T-cell (primary cell): ENCODE measurements around the gene MAN1B1. TPM values are rescaled to one million over a fixed set of nuclear protein-coding genes. Genes with fewer than 3 reads are reported as not detected.

Experiments used
- ATAC-seq, 4 experiments: fragments of 200-7000 bp in 3 of 4; fragments of 150-1000 bp in 1 of 4; cut with Tn5 transposase; replicated peaks in 1 of 4; 1 replicate in 3 of 4; 2 replicates in 1 of 4; pipeline ENCODE4 v1.10.0; 2021; ENCODE audit warnings: moderate library complexity in 3 of 4, mild to moderate bottlenecking in 2 of 4, moderate number of reproducible peaks in 1 of 4
- CTCF ChIA-PET, 2 donors: fragments of 300-600 bp; sonication (Branson Sonifier 250); formaldehyde crosslinking; loops; one replicate each; lab custom pipeline; 2022; ENCODE audit warnings: antibody characterized with exemption in 2 of 2; lab: Charles Lee
- POLR2A ChIA-PET, 2 donors: fragments of 300-600 bp; sonication (Branson Sonifier 250); formaldehyde crosslinking; loops; one replicate each; lab custom pipeline; 2022; ENCODE audit warnings: antibody characterized with exemption in 2 of 2; lab: Charles Lee
- DNase-seq, 35 experiments: peaks; one replicate each; pipeline versions ENCODE4 v3.0.0 to v3.0.0-alpha.2; 2013 to 2023
- H3K27ac ChIP-seq: one replicate; pipeline ENCODE4 v1.5.1; 2013; ENCODE audit warnings: low read length
- H3K27me3 ChIP-seq, 2 experiments: replicated peaks in 1 of 2; 1 replicate in 1 of 2; 2 replicates in 1 of 2; pipeline versions ENCODE4 v1.6.1 to v1.7.0; 2013; ENCODE audit warnings: low read length in 1 of 2, mixed read lengths in 1 of 2; ENCODE audit not compliant: control insufficient read depth in 2 of 2, insufficient read depth in 2 of 2; ENCODE audit errors: extremely low read depth in 1 of 2
- H3K36me3 ChIP-seq, 2 donors: 1 replicate in 1 of 2; 2 replicates in 1 of 2; pipeline versions ENCODE4 v1.6.1 to v1.7.0; 2013; ENCODE audit warnings: low read length in 1 of 2; ENCODE audit not compliant: control insufficient read depth in 2 of 2, insufficient read depth in 1 of 2; ENCODE audit errors: extremely low read depth in 1 of 2
- H3K4me1 ChIP-seq, 2 experiments: 1 replicate in 1 of 2; 2 replicates in 1 of 2; pipeline versions ENCODE4 v1.6.1 to v1.7.0; 2013; ENCODE audit warnings: low read length in 2 of 2, mixed read lengths in 1 of 2; ENCODE audit not compliant: insufficient read depth in 2 of 2, control insufficient read depth in 1 of 2; ENCODE audit errors: extremely low read depth in 1 of 2
- H3K4me3 ChIP-seq, 2 donors: 1 replicate in 1 of 2; 2 replicates in 1 of 2; pipeline versions ENCODE4 v1.5.1 to v1.7.0; 2013; ENCODE audit warnings: mild to moderate bottlenecking in 2 of 2, low read length in 1 of 2, moderate library complexity in 1 of 2; ENCODE audit not compliant: control insufficient read depth in 1 of 2; ENCODE audit errors: extremely low read depth in 1 of 2
- H3K9me3 ChIP-seq: 2 replicates; pipeline ENCODE4 v1.7.0; 2013
- H3K27ac Mint-ChIP-seq, 2 donors: one replicate each; pipeline ENCODE4 v1.8.0; 2020 to 2021; ENCODE audit warnings: mild to moderate bottlenecking in 2 of 2, mixed read lengths in 2 of 2
- H3K27me3 Mint-ChIP-seq, 2 donors: one replicate each; pipeline ENCODE4 v1.8.0; 2021 to 2022; ENCODE audit warnings: mixed read lengths in 2 of 2
- H3K36me3 Mint-ChIP-seq: one replicate; pipeline ENCODE4 v1.8.0; 2021; ENCODE audit warnings: mixed read lengths
- H3K4me1 Mint-ChIP-seq, 3 donors: one replicate each; pipeline ENCODE4 v1.8.0; 2020 to 2022; ENCODE audit warnings: mixed read lengths in 3 of 3, mild to moderate bottlenecking in 1 of 3
- H3K4me3 Mint-ChIP-seq, 3 donors: one replicate each; pipeline ENCODE4 v1.8.0; 2020 to 2022; ENCODE audit warnings: mild to moderate bottlenecking in 3 of 3, mixed read lengths in 3 of 3, moderate library complexity in 3 of 3
- H3K9me3 Mint-ChIP-seq, 3 donors: one replicate each; pipeline ENCODE4 v1.8.0; 2020 to 2022; ENCODE audit warnings: mixed read lengths in 3 of 3
- WGBS: methylation state at CpG from one replicate; pipeline ENCODE4 v1.1.5; 2013; ENCODE audit warnings: missing lambda C conversion rate; ENCODE audit not compliant: insufficient coverage; 5-methylcytosine and 5-hydroxymethylcytosine counted together
- total RNA-seq, 35 experiments: library from RNA in 6 of 35; stranded (reverse) in 6 of 35; fragments of 120-200 nt in 1 of 35; gene quantifications; one replicate each; pipeline versions ENCODE4 v1.2.1 to v1.2.4 and lab custom pipeline; 2013 to 2026

The MAN1B1 gene
- total RNA-seq, 5 donors from 2014 or later (not counting 1 experiment from before 2014, with no cell fraction given) = 62.0 to 91.5 (median 84.8) TPM

DNA sequence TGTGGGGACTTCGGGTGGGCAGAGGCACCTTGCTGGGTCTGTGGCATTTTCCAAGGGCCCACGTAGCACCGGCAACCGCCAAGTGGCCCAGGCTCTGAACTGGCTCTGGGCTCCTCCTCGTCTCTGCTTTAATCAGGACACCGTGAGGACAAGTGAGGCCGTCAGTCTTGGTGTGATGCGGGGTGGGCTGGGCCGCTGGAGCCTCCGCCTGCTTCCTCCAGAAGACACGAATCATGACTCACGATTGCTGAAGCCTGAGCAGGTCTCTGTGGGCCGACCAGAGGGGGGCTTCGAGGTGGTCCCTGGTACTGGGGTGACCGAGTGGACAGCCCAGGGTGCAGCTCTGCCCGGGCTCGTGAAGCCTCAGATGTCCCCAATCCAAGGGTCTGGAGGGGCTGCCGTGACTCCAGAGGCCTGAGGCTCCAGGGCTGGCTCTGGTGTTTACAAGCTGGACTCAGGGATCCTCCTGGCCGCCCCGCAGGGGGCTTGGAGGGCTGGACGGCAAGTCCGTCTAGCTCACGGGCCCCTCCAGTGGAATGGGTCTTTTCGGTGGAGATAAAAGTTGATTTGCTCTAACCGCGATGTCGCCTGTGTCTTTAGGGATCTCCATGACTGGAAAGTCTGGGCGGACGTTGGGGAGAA, 21.9 kb downstream of the MAN1B1 start:
- WGBS = 89% methylated on average over 29 of the region's 29 CpGs
- peaks cover 30 to 86% of the 10 kb centered on the region in 2 donors for H3K36me3 ChIP-seq
- peaks cover 5 to 7% (median 5%) of the 10 kb centered on the region in 3 donors for H3K4me1 Mint-ChIP-seq

GRCh38 chr9:137109250-137110146, 22.7 kb downstream of the MAN1B1 start:
- Histone ChIP-seq H3K27me3 (no peaks in the 10 kb centered on the region), H3K9me3 (no peaks in the 10 kb centered on the region), H3K4me3 (no peak overlapping the region), H3K36me3 (peaks cover 29 to 80% of the 10 kb centered on the region in 2 donors), H3K27ac (no peak overlapping the region), H3K4me1 (peaks cover 0 to 19% of the 10 kb centered on the region in 2 experiments)
- Mint-ChIP-seq H3K27me3 (no peaks in the 10 kb centered on the region), H3K4me3 (no peak overlapping the region), H3K9me3 (no peaks in the 10 kb centered on the region), H3K27ac (no peak overlapping the region), H3K36me3 (peaks cover 8% of the 10 kb centered on the region), H3K4me1 (peaks cover 5 to 7% (median 5%) of the 10 kb centered on the region in 3 donors)
- CTCF ChIA-PET = no interaction called here
- 90% methylated on average over 34 of the region's 34 CpGs for WGBS
- DNase-seq (no peak), ATAC-seq (no peak)
- POLR2A ChIA-PET = interaction anchor here in 1 of 2 donors (0.7 kb wide), 1 partner anchor 213 kb away, joined by 3 read pairs; no protein-coding TSS in a partner anchor

More for the DNA sequence above, 21.9 kb downstream of the MAN1B1 start:
- Mint-ChIP-seq H3K36me3 (peaks cover 10% of the 10 kb centered on the region), H3K27me3 (no peaks in the 10 kb centered on the region), H3K9me3 (no peaks in the 10 kb centered on the region), H3K4me3 (no peak overlapping the region), H3K27ac (no peak overlapping the region)
- H3K27ac ChIP-seq = no peak overlapping the region
- H3K4me1 ChIP-seq = peaks cover 0 to 19% of the 10 kb centered on the region in 2 experiments
- DNase-seq (no peak), ATAC-seq (no peak)
- ChIA-PET CTCF (no interaction called here), POLR2A (interaction anchor here in 1 of 2 donors (0.7 kb wide), 1 partner anchor 213 kb away, joined by 3 read pairs; no protein-coding TSS in a partner anchor)
- H3K9me3 ChIP-seq = no peaks in the 10 kb centered on the region
- no peaks in the 10 kb centered on the region for H3K27me3 ChIP-seq
- no peak overlapping the region for H3K4me3 ChIP-seq

GRCh38 chr9:137110147-137110910, 23.5 kb downstream of the MAN1B1 start:
- Histone ChIP-seq H3K36me3 (peaks cover 23 to 71% of the 10 kb centered on the region in 2 donors), H3K27me3 (no peaks in the 10 kb centered on the region), H3K4me1 (peaks cover 4 to 25% of the 10 kb centered on the region in 2 experiments), H3K27ac (no peak overlapping the region), H3K4me3 (no peak overlapping the region), H3K9me3 (no peaks in the 10 kb centered on the region)
- ChIA-PET POLR2A (no interaction called here), CTCF (no interaction called here)
- peaks cover 5 to 7% (median 5%) of the 10 kb centered on the region in 3 donors for H3K4me1 Mint-ChIP-seq
- no peak overlapping the region for H3K4me3 Mint-ChIP-seq
- 91% methylated on average over 31 of the region's 38 CpGs for WGBS
- no peak for DNase-seq
- ATAC-seq = no peak
- H3K36me3 Mint-ChIP-seq = peaks cover 3% of the 10 kb centered on the region
- no peaks in the 10 kb centered on the region for H3K9me3 Mint-ChIP-seq
- no peaks in the 10 kb centered on the region for H3K27me3 Mint-ChIP-seq
- H3K27ac Mint-ChIP-seq = no peak overlapping the region

GRCh38 chr9:137110911-137111787, 24.4 kb downstream of the MAN1B1 start:
- Mint-ChIP-seq H3K4me1 (peaks cover 5 to 7% (median 5%) of the 10 kb centered on the region in 3 donors), H3K9me3 (no peaks in the 10 kb centered on the region), H3K4me3 (no peak overlapping the region), H3K27ac (no peak overlapping the region), H3K36me3 (peaks cover 3% of the 10 kb centered on the region), H3K27me3 (no peaks in the 10 kb centered on the region)
- peaks cover 17 to 64% of the 10 kb centered on the region in 2 donors for H3K36me3 ChIP-seq
- no peak for DNase-seq
- H3K4me3 ChIP-seq = no peak overlapping the region
- H3K27ac ChIP-seq = no peak overlapping the region
- peaks cover 0 to 2% of the 10 kb centered on the region in 2 experiments for H3K27me3 ChIP-seq
- 94% methylated on average over 21 of the region's 28 CpGs for WGBS
- no peak for ATAC-seq
- H3K9me3 ChIP-seq = no peaks in the 10 kb centered on the region
- ChIA-PET POLR2A (no interaction called here), CTCF (no interaction called here)
- peaks cover 4 to 30% of the 10 kb centered on the region in 2 experiments for H3K4me1 ChIP-seq

GRCh38 chr9:137111788-137112563, 25.2 kb downstream of the MAN1B1 start:
- DNase-seq (no peak), ATAC-seq (no peak)
- ChIA-PET CTCF (no interaction called here), POLR2A (no interaction called here)
- Histone ChIP-seq H3K4me3 (no peak overlapping the region), H3K4me1 (peaks cover 4 to 27% of the 10 kb centered on the region in 2 experiments), H3K36me3 (peaks cover 12 to 56% of the 10 kb centered on the region in 2 donors), H3K27ac (no peak overlapping the region), H3K9me3 (no peaks in the 10 kb centered on the region), H3K27me3 (peaks cover 0 to 2% of the 10 kb centered on the region in 2 experiments)
- H3K27ac Mint-ChIP-seq = no peak overlapping the region
- 94% methylated on average over 22 of the region's 35 CpGs for WGBS
- H3K4me3 Mint-ChIP-seq = peak overlapping the region in 1 of 3 donors; percentile 9
- H3K4me1 Mint-ChIP-seq = peaks cover 5 to 7% (median 5%) of the 10 kb centered on the region in 3 donors
- no peaks in the 10 kb centered on the region for H3K9me3 Mint-ChIP-seq
- H3K36me3 Mint-ChIP-seq = peaks cover 3% of the 10 kb centered on the region
- no peaks in the 10 kb centered on the region for H3K27me3 Mint-ChIP-seq
